Panc1 (cell line): ENCODE data around the gene ADGRL1. TPM values are rescaled to one million over a fixed set of nuclear protein-coding genes. Genes with fewer than 3 reads are reported as not detected.
"Not testable (repeated sequence)": the region's sequence is repeated elsewhere in the genome, so short reads cannot be mapped to it uniquely, and the experiment has no call there.

Experiments used
- ATAC-seq: fragments of 200-7000 bp; cut with Tn5 transposase; 2 replicates; pipeline ENCODE4 v1.9.1; 2020; ENCODE audit warnings: mild to moderate bottlenecking, moderate library complexity
- BruUV-seq: library from RNA; stranded (reverse); fragments of 400-500 nt; replicated peaks from 2 replicates; lab custom pipeline; 2021; lab: Mats Ljungman, UMichigan
- CTCF ChIA-PET: fragments of 300-600 bp; sonication (Branson Sonifier 250); formaldehyde crosslinking; loops from one replicate; lab custom pipeline; 2022; ENCODE audit warnings: antibody characterized with exemption; lab: Charles Lee
- POLR2A ChIA-PET: fragments of 300-600 bp; sonication (Branson Sonifier 250); formaldehyde crosslinking; loops from one replicate; lab custom pipeline; 2022; ENCODE audit warnings: antibody characterized with exemption; lab: Charles Lee
- DNase-seq: peaks from one replicate; pipeline ENCODE4 v3.0.0-alpha.2; 2010; ENCODE audit warnings: low read depth, low spot score
- H3K27ac ChIP-seq: 2 replicates; pipeline ENCODE4 v1.5.1; 2011; ENCODE audit warnings: mild to moderate bottlenecking, low read length, inconsistent platforms
- H3K27me3 ChIP-seq: fragments of 200-500 bp; sonication (Bioruptor generic); 2 replicates; pipeline ENCODE4 v1.6.0; 2014; ENCODE audit warnings: low read length, inconsistent platforms; ENCODE audit not compliant: control insufficient read depth, insufficient read depth
- H3K36me3 ChIP-seq: fragments of 200-500 bp; sonication (Bioruptor generic); 2 replicates; pipeline ENCODE4 v1.5.1; 2014; ENCODE audit warnings: inconsistent platforms, mild to moderate bottlenecking, low read length, moderate library complexity; ENCODE audit not compliant: control insufficient read depth, insufficient read depth
- H3K4me1 ChIP-seq: 2 replicates; pipeline ENCODE4 v1.5.1; 2011; ENCODE audit warnings: inconsistent platforms, mild to moderate bottlenecking, low read length, moderate library complexity; ENCODE audit not compliant: control insufficient read depth, insufficient read depth
- H3K4me3 ChIP-seq, 2 experiments: 2 replicates each; pipeline ENCODE4 v1.5.1; 2011 to 2012; ENCODE audit warnings: low read depth in 2 of 2, low read length in 2 of 2, mild to moderate bottlenecking in 2 of 2, inconsistent platforms in 1 of 2, moderate library complexity in 1 of 2
- H3K9me3 ChIP-seq: fragments of 200-500 bp; sonication (Bioruptor generic); 2 replicates; pipeline ENCODE4 v1.5.1; 2014; ENCODE audit warnings: low read depth, mild to moderate bottlenecking, inconsistent platforms, low read length, moderate library complexity; ENCODE audit not compliant: control insufficient read depth, insufficient read depth
- TCF7L2 ChIP-seq: IDR thresholded peaks from 2 replicates; pipeline ENCODE4 v1.6.1; 2011; ENCODE audit warnings: mild to moderate bottlenecking, low read depth, low read length, inconsistent platforms
- in situ Hi-C: cut with HindIII; loops from 2 replicates; pipeline ENCODE4 v1.10.0; 2016; ENCODE audit warnings: low sequenced_read_pairs, low pct_unique_long_range_greater_than_20kb
- intact Hi-C: fragments of 100-400 bp; cut with micrococcal nuclease; formaldehyde crosslinking; loops from one replicate; pipeline ENCODE4 v1.10.0; 2022; ENCODE audit not compliant: unreplicated experiment
- total RNA-seq: library from RNA; stranded (reverse); gene quantifications from one replicate; pipeline ENCODE4 v1.2.1, GENCODE V29; 2021; ENCODE audit not compliant: unreplicated experiment

ADGRL1 gene
- total RNA-seq, 1 experiment from 2014 or later, result 37.7 TPM

- peak overlapping the region; percentile 38 to 53 for H3K4me3 ChIP-seq
- DNase-seq, H3K27me3 ChIP-seq, H3K36me3 ChIP-seq, H3K4me1 ChIP-seq, H3K27ac ChIP-seq, intact Hi-C loops, ATAC-seq, CTCF ChIA-PET, BruUV-seq, H3K9me3 ChIP-seq, in situ Hi-C loops: not testable (repeated sequence)
- POLR2A ChIA-PET, result interaction anchor here (0.6 kb wide), 1 partner anchor 1175 kb away, joined by 3 read pairs; the partner anchor contains the start of gene AKAP8
Observed at GRCh38 chr19:14204676-14205451, 1.1 kb downstream of the ADGRL1 start.

GRCh38 chr19:14204219-14204618 lies 1.8 kb downstream of the ADGRL1 start:
- DNase-seq, H3K27me3 ChIP-seq, H3K9me3 ChIP-seq, in situ Hi-C loops, ATAC-seq, H3K4me3 ChIP-seq, H3K27ac ChIP-seq, intact Hi-C loops, H3K4me1 ChIP-seq, BruUV-seq, POLR2A ChIA-PET, H3K36me3 ChIP-seq: not testable (repeated sequence)
- CTCF ChIA-PET, result interaction anchor here (0.6 kb wide), 1 partner anchor 70 kb away, joined by 6 read pairs; no protein-coding TSS in a partner anchor

- H3K9me3 ChIP-seq, intact Hi-C loops, POLR2A ChIA-PET, H3K4me3 ChIP-seq, H3K27ac ChIP-seq, DNase-seq, H3K27me3 ChIP-seq, ATAC-seq, BruUV-seq, H3K4me1 ChIP-seq, in situ Hi-C loops, H3K36me3 ChIP-seq: not testable (repeated sequence)
- CTCF ChIA-PET, result interaction anchor here (0.6 kb wide), 1 partner anchor 70 kb away, joined by 6 read pairs; no protein-coding TSS in a partner anchor
Observed at GRCh38 chr19:14203788-14204187, 2.2 kb downstream of the ADGRL1 start.

- Histone ChIP-seq H3K9me3 (no peaks in the 10 kb centered on the region), H3K4me3 (no peak overlapping the region), H3K36me3 (no peaks in the 10 kb centered on the region), H3K4me1 (peaks cover 4% of the 10 kb centered on the region; the same call in 1 of the 2 replicates), H3K27me3 (no peaks in the 10 kb centered on the region), H3K27ac (no peak overlapping the region)
- DNase-seq (no peak), ATAC-seq (no peak)
- TF ChIP-seq TCF7L2, result no peak
- POLR2A ChIA-PET, result no interaction called here
- CTCF ChIA-PET, result no interaction called here
- in situ Hi-C loops (no loop called here), intact Hi-C loops (no loop called here)
- BruUV-seq, result no TSS peak
Observed at GRCh38 chr19:14203177-14203576, 2.8 kb downstream of the ADGRL1 start.

GRCh38 chr19:14201481-14201880 lies 4.5 kb downstream of the ADGRL1 start:
- not testable (repeated sequence) for BruUV-seq

More at GRCh38 chr19:14201481-14201880, 4.5 kb downstream of the ADGRL1 start:
- H3K27ac ChIP-seq, H3K4me3 ChIP-seq, ATAC-seq, POLR2A ChIA-PET, H3K27me3 ChIP-seq, H3K4me1 ChIP-seq, intact Hi-C loops, CTCF ChIA-PET, H3K36me3 ChIP-seq, H3K9me3 ChIP-seq, DNase-seq, in situ Hi-C loops: not testable (repeated sequence)
